COR-L47 (cell line): ENCODE data around the gene OLIG1.

Experiments used
- DNase-seq: peaks from one replicate; lab custom pipeline; 2025; lab: John Stamatoyannopoulos, UW

The OLIG1 gene

GRCh38 chr21:33101300-33101911 is 31.5 kb downstream of the OLIG1 start:
- no peak for DNase-seq

- no peak for DNase-seq
These were observed 35.1 kb downstream of the OLIG1 start for GRCh38 chr21:33105088-33105487.

- no peak for DNase-seq
These were observed 38.3 kb downstream of the OLIG1 start for GRCh38 chr21:33108228-33108627.

- DNase-seq, result no peak
These were observed 39.8 kb downstream of the OLIG1 start for GRCh38 chr21:33109574-33110339.

GRCh38 chr21:33110340-33110715 is 40.4 kb downstream of the OLIG1 start:
- no peak for DNase-seq

- DNase-seq, result no peak
These were observed 41.6 kb downstream of the OLIG1 start for GRCh38 chr21:33111577-33111976.

GRCh38 chr21:33112151-33112550 is 42.2 kb downstream of the OLIG1 start:
- DNase-seq, result no peak

GRCh38 chr21:33112681-33113080 is 42.7 kb downstream of the OLIG1 start:
- DNase-seq, result no peak

- no peak for DNase-seq
These were observed 43.2 kb downstream of the OLIG1 start for GRCh38 chr21:33113131-33113530.

- DNase-seq, result no peak
These were observed 44.3 kb downstream of the OLIG1 start for GRCh38 chr21:33114276-33114675.

GRCh38 chr21:33115631-33116510 is 45.9 kb downstream of the OLIG1 start:
- DNase-seq, result no peak

- DNase-seq, result no peak
These were observed 46.7 kb downstream of the OLIG1 start for GRCh38 chr21:33116676-33117075.

- DNase-seq, result no peak
These were observed 47.4 kb downstream of the OLIG1 start for GRCh38 chr21:33117101-33117888.
